Jurkat, Clone E6-1 (cell line): ENCODE data around the gene ARL4A.
"Not testable (repeated sequence)": the region's sequence is repeated elsewhere in the genome, so short reads cannot be mapped to it uniquely, and the experiment has no call there.

ENCODE experiments used
- DNase-seq: peaks from one replicate; pipeline ENCODE4 v3.0.0-alpha.2; 2011; ENCODE audit warnings: low read depth, low spot score
- H3K4me3 ChIP-seq: 2 replicates; pipeline ENCODE4 v1.5.1; 2011; ENCODE audit warnings: mild to moderate bottlenecking, low read length, control low read depth, moderate library complexity

The ARL4A gene

GRCh38 chr7:12660423-12660822 is 27.0 kb upstream of the ARL4A start:
- not testable (repeated sequence) for H3K4me3 ChIP-seq, DNase-seq

- H3K4me3 ChIP-seq, DNase-seq: not testable (repeated sequence)
These were observed 26.4 kb upstream of the ARL4A start for GRCh38 chr7:12660986-12661385.

GRCh38 chr7:12661581-12661980 is 25.9 kb upstream of the ARL4A start:
- no peak for DNase-seq
- H3K4me3 ChIP-seq: no peak overlapping the region

GRCh38 chr7:12670000-12670729 is 17.3 kb upstream of the ARL4A start:
- DNase-seq: no peak
- H3K4me3 ChIP-seq: no peak overlapping the region

- no peak for DNase-seq
- H3K4me3 ChIP-seq: no peak overlapping the region
These were observed 16.5 kb upstream of the ARL4A start for GRCh38 chr7:12670743-12671520.

- H3K4me3 ChIP-seq, DNase-seq: not testable (repeated sequence)
These were observed 14.0 kb upstream of the ARL4A start for GRCh38 chr7:12673436-12673835.

- no peak overlapping the region for H3K4me3 ChIP-seq
- no peak for DNase-seq
These were observed 13.4 kb upstream of the ARL4A start for GRCh38 chr7:12674053-12674452.

- H3K4me3 ChIP-seq: no peak overlapping the region
- peak; percentile 64 for DNase-seq
These were observed 12.6 kb upstream of the ARL4A start for GRCh38 chr7:12674861-12675260.

- no peak for DNase-seq
- no peak overlapping the region for H3K4me3 ChIP-seq
These were observed 3.5 kb upstream of the ARL4A start for GRCh38 chr7:12683678-12684585.

- no peak overlapping the region for H3K4me3 ChIP-seq
- DNase-seq: no peak
These were observed 2.7 kb upstream of the ARL4A start for GRCh38 chr7:12684733-12685132.

- no peak overlapping the region for H3K4me3 ChIP-seq
- DNase-seq: peak; percentile 17
These were observed 1.9 kb upstream of the ARL4A start for GRCh38 chr7:12685550-12685949.

- peak; percentile 84 for DNase-seq
- peak overlapping the region; percentile 66 for H3K4me3 ChIP-seq
These were observed 1.1 kb upstream of the ARL4A start for GRCh38 chr7:12686234-12686890.

- no peak for DNase-seq
- peak overlapping the region; percentile 66 for H3K4me3 ChIP-seq
These were observed 312 bp downstream of the ARL4A start for GRCh38 chr7:12687718-12688171.

- H3K4me3 ChIP-seq, DNase-seq: not testable (repeated sequence)
These were observed 1.2 kb downstream of the ARL4A start for GRCh38 chr7:12688485-12689170.

- no peak for DNase-seq
- no peak overlapping the region for H3K4me3 ChIP-seq
These were observed 2.0 kb downstream of the ARL4A start for GRCh38 chr7:12689451-12689850.

- H3K4me3 ChIP-seq: no peak overlapping the region
- DNase-seq: no peak
These were observed 2.8 kb downstream of the ARL4A start for GRCh38 chr7:12690041-12690878.

- H3K4me3 ChIP-seq: not testable (repeated sequence)
These were observed 4.0 kb downstream of the ARL4A start for GRCh38 chr7:12691388-12691787.

GRCh38 chr7:12692035-12692434 is 4.6 kb downstream of the ARL4A start:
- DNase-seq: no peak
- no peak overlapping the region for H3K4me3 ChIP-seq

More at GRCh38 chr7:12691388-12691787, 4.0 kb downstream of the ARL4A start:
- not testable (repeated sequence) for DNase-seq
